ENCODE data around the gene GLRX. TPM values are rescaled to one million over a fixed set of nuclear protein-coding genes. Genes with fewer than 3 reads are reported as not detected.
"Not testable (repeated sequence)": the region's sequence is repeated elsewhere in the genome, so short reads cannot be mapped to it uniquely, and the experiment has no call there.

GLRX gene
- total RNA-seq, 1 experiment from 2014 or later, result 6.5 TPM

DNA sequence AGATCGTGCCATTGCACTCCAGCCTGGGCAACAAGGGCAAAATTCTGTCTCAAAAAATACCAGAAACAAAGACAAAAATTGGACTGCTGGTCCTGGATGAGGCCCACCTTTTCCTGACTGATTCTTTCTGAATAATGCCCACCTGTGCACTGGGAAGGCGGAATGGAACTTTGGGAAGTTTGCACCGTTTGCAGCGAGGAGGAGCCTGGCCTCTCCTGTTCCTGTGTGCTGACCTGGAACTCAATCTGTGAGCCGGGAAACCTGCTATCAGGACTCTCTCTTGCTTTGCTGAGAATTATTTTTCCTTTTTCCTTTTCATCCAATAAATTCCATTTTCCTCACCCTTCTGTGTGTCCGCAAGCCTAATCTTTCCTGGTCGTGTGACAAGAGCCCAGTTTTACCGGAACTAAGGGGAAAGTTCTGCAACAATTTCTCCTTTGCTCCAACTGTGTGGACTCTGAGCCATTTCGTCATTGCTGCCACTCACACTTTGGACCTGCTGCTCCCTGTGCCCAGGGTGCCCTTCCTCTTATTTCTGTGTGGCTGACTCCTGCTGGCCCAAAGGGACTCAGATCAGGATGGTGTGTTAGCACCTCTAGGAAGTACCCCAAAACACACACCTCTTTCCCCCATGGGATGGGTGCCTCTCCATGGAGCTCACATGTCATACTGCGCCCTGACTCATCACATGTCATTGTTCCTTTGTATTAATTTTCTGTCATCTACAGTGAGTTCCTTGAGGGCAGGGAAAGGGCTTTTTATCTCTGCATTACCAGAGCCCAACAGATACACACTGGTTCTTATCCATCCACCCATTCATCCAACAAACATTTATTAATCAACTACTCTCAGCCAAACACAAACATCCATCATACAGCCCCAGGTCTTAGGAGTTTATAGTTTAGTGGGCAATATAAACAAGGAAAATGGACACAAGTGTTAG, 4.7 kb upstream of the GLRX start:
- DNase-seq (ENCODE audit: low spot score), result peak; percentile 42

GRCh38 chr5:95825495-95825894, 3.0 kb upstream of the GLRX start:
- DNase-seq (ENCODE audit: low spot score), result no peak

- no peak for DNase-seq (ENCODE audit: low spot score)
Measured at GRCh38 chr5:95824747-95825146, 2.2 kb upstream of the GLRX start.

DNA sequence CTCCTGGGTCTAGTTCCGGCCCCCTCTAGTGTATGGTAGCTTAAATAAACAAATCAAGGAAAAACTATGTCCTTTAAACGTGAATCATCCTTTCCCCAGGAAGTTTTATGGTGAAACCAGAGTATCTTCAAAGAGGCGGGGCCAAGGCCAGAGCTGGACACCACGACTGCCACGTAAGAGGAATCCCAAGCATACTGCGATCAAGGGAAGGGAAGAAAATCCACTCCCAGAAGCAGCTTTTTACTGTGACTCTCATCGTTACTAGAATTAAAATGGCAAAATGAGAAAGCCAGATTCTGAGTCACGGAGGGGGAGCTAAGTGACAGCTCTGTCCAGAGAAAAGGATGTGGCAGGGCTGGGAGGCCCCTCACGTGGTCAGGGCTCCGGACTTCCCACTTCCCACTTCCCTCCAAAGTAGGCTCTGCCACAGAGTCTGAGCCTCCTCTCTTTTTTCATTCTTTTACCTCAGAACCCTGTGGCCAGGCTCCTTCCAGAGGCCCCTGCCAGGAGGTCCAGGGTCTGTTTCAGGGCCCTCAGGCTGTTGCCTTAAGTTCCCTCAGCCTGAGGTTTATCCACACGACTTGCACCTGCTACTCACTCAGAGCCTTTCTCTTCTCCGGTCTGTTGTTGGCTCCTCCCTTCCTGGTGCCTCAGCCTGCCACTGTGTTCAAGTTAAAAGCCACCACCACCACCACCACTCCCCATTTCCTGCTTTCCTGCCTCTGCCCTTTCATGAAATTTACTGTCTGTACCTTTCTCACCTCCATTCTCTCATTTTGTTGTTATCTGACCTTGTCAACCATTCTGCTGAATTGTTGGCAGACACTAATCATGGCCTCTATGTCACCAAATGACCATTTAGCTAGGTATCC, 1.4 kb upstream of the GLRX start:
- peak; percentile 75 for DNase-seq (ENCODE audit: low spot score)

- DNase-seq (ENCODE audit: low spot score), result no peak
Measured at GRCh38 chr5:95823218-95823737, 752 bp upstream of the GLRX start.

GRCh38 chr5:95822043-95822541, 434 bp downstream of the GLRX start:
- DNase-seq (ENCODE audit: low spot score), result no peak

- no peak for DNase-seq (ENCODE audit: low spot score)
Measured at GRCh38 chr5:95821110-95822021, 1.2 kb downstream of the GLRX start.

DNA sequence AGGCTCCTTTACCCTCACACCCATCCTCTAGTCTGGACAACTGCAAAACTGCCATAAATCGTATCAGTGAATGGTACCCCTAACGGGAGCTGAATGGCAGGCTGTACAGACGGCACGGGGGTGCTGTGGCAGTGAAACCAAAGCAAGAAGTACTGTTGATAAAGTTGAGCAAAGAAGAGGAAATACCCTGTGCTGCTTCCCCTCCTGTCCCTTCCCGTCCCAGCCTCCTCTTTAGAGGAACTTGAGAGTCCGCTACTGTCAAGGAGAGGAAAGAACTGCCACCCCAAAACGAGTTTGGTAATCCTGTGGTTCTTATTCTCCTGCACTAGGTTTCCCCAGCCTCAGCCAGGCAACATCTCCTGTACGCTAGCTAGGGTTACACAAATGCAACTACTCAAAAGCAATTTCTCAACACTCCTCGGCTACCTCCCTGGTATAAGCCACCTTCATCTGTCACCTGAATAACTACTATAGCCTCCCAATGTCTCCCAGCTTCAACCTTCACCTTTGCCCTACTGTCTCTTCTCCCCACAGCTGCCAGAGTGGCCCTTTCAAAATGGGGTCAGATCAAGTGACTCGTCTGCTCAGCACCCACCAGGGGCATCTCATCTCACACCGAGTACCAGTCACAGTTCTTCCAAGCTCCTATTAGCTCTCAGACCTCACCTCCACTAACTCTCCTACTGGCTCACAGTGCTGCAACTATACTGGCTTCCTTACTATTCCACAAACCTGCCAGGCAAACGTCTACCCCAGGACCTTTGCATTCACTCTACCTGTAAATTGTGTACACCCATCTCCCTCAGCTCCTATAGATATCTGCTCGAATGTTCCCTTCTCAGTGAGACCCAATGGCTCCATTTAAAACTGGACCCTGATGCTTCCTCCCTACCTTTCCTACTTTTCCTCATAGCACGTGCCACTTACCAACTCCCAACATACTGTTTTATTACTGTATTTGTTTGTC, 4.1 kb downstream of the GLRX start:
- DNase-seq (ENCODE audit: low spot score), result no peak

DNA sequence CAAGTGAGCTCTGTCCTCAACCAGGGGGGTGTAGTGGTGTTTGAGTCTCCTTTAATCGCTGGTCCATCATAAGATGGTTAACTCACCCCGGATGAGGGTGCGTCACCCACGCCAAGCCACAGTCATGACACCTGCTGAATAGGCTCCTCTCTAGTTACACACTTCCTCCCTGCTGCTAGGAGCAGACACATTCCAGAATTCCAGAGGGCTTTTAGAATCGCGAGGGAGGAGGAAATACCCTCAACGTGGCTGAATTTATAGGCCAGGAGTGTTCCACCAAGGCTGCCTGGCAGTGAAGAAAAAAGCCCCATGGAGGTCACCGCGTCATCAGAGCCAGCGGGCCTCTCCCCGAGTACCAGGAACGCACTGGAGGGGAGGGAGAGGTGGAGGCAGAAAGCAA, 5.1 kb downstream of the GLRX start:
- DNase-seq (ENCODE audit: low spot score), result no peak

DNA sequence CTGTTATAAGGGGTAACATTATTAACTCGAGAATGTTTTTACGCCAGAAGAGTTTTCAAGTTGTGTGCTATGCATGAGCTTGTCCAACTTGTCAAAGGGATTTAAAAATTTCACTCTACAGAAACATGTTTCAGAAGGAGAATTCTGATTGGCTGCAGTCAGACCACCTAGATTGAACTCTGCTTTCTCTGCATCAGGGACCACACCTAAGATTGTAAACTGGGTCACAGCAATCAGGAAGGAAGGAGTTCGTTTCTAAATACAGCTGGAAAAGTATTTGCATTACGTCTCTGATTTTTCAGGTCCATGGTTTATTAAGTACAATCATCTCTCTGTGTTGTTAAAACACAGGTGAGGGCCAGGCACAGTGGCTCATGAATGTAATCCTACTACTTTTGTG, 5.8 kb downstream of the GLRX start:
- no peak for DNase-seq (ENCODE audit: low spot score)

GRCh38 chr5:95816341-95816740, 6.2 kb downstream of the GLRX start:
- no peak for DNase-seq (ENCODE audit: low spot score)

DNA sequence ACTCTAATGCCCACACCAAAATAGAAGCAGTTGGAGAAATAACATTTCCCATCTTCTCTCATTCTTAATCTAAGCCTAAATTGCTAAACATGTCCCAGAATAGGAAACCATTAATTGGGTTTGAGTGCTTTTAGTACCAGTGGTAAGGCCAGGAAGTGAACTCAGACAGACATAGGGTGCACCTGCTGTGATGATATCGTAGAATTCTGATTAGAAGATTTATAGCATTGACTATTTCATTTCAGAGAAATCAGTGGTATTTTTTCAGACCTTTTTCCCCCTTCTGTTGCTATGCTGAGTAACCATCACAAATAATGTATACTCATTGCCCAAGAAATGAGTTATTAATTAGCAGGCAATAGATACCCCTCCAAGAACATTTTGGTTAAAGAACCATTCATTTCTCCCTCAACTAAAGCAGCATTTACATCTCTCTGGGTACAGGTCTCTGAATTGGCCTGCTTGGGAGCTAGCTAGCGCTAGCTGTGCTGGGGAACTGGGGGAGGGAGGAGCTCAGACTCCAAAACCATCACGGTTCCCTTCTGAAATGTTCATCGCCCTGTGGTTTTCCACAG, 7.3 kb downstream of the GLRX start:
- DNase-seq (ENCODE audit: low spot score), result no peak

- not testable (repeated sequence) for DNase-seq (ENCODE audit: low spot score)
Measured at GRCh38 chr5:95813035-95813434, 9.5 kb downstream of the GLRX start.

DNA sequence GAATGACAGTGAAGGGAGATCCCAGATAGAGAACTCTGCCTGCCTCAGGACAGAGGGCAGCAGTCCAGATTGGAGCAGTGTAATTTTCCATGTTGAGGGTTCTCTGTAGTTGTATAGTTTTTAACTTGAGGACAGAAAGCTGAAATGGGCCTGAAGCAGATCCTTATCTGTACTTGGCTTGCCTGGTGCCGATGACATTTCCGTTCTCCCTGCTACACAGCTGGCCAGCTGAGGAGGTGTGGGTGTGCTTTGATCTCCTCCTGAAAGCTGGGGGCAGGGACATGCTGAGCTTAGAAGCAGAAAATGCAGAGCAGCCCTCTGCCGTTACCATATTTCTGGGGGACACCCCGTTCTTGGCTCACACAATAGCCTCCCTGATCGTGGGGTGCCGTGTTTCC, 10.5 kb downstream of the GLRX start:
- DNase-seq (ENCODE audit: low spot score), result no peak

- DNase-seq (ENCODE audit: low spot score), result not testable (repeated sequence)
Measured at GRCh38 chr5:95811461-95812073, 11.0 kb downstream of the GLRX start.

GRCh38 chr5:95811126-95811423, 11.5 kb downstream of the GLRX start:
- not testable (repeated sequence) for DNase-seq (ENCODE audit: low spot score)

GRCh38 chr5:95810305-95811125, 12.0 kb downstream of the GLRX start:
- no peak for DNase-seq (ENCODE audit: low spot score)

GRCh38 chr5:95809414-95809960, 13.0 kb downstream of the GLRX start:
- DNase-seq (ENCODE audit: low spot score), result no peak

Data from HT-29 (cell line).